Measurements from ENCODE around the gene NUP214. TPM values are rescaled to one million over a fixed set of nuclear protein-coding genes. Genes with fewer than 3 reads are reported as not detected.

Gene NUP214
- total RNA-seq, 2 experiments from 2014 or later: 19.7 to 69.6 TPM

GRCh38 chr9:131275332-131276093 lies 150.1 kb downstream of the NUP214 start:
- peak; percentile 77 for DNase-seq (ENCODE audit: low spot score)
- CTCF ChIA-PET (ENCODE audit: unreplicated experiment): interaction anchor here (0.6 to 1.7 kb wide), 4 partner anchors 8 to 98 kb away, joined by 3 to 4 read pairs (median 4); no protein-coding TSS in a partner anchor
- intact Hi-C loops (cut with micrococcal nuclease; ENCODE audit: unreplicated experiment): loop anchor here (1.0 to 10.0 kb wide), 5 partner anchors 19 to 462 kb away; no protein-coding TSS in a partner anchor
- peak overlapping the region; percentile 74 for H3K4me2 ChIP-seq (ENCODE audit: low read length)
- BruUV-seq (replicated peaks): no TSS peak
- peaks cover 41% of the 10 kb centered on the region for H3K4me1 ChIP-seq (ENCODE audit: insufficient read depth, low read length, poor library complexity, severe bottlenecking)
- peak overlapping the region; percentile 45; the same call in 1 of the 2 replicates for H2AFZ ChIP-seq (ENCODE audit: low read length)
- peaks cover 59% of the 10 kb centered on the region for H3K79me2 ChIP-seq (ENCODE audit: insufficient read depth, low read depth, low read length)
- H3K9me2 ChIP-seq (ENCODE audit: insufficient read depth, low read length): no peaks in the 10 kb centered on the region
- TF ChIP-seq EZH2phosphoT487 (IDR thresholded peaks at IDR 0.05; ENCODE audit: borderline replicate concordance, low read depth, low read length) (no peak), CTCF (conservative IDR thresholded peaks at IDR 0.05; ENCODE audit: low read length) (peak; percentile 70)
- peak overlapping the region; percentile 76 for H3K27ac ChIP-seq (ENCODE audit: low read depth, low read length, poor library complexity, severe bottlenecking)
- POLR2A ChIA-PET: interaction anchor here (0.8 to 7.9 kb wide), 5 partner anchors 11 to 97 kb away, joined by 3 to 132 read pairs (median 4); no protein-coding TSS in a partner anchor
- H3K9me3 ChIP-seq (ENCODE audit: low read length): no peaks in the 10 kb centered on the region
- peaks cover 21% of the 10 kb centered on the region for H3K36me3 ChIP-seq (ENCODE audit: insufficient read depth, low read length)
- peak overlapping the region; percentile 90 for H3K4me3 ChIP-seq (ENCODE audit: low read depth, low read length, poor library complexity, severe bottlenecking)
- no peaks in the 10 kb centered on the region for H4K20me1 ChIP-seq (ENCODE audit: insufficient read depth, low read length)

GRCh38 chr9:131276094-131276888 lies 150.9 kb downstream of the NUP214 start, which contains the start of gene FAM78A:
TSS of gene FAM78A (minus strand) at chr9:131276510. CDS start at chr9:131276179, 331 bp downstream.
- intact Hi-C loops (cut with micrococcal nuclease; ENCODE audit: unreplicated experiment): loop anchor here (5.0 to 10.0 kb wide), 3 partner anchors 34 to 461 kb away; no protein-coding TSS in a partner anchor

More at GRCh38 chr9:131276094-131276888, 150.9 kb downstream of the NUP214 start, which contains the start of gene FAM78A:
- ChIA-PET POLR2A (interaction anchor here (1.0 to 7.9 kb wide), 3 partner anchors 12 to 95 kb away, joined by 4 to 132 read pairs (median 4); no protein-coding TSS in a partner anchor), CTCF (ENCODE audit: unreplicated experiment) (interaction anchor here (0.6 to 1.7 kb wide), 2 partner anchors 9 to 20 kb away, joined by 3 to 4 read pairs; no protein-coding TSS in a partner anchor)
- Histone ChIP-seq H3K4me1 (ENCODE audit: insufficient read depth, low read length, poor library complexity, severe bottlenecking) (peaks cover 34% of the 10 kb centered on the region), H3K9me3 (ENCODE audit: low read length) (no peaks in the 10 kb centered on the region), H3K36me3 (ENCODE audit: insufficient read depth, low read length) (peaks cover 18% of the 10 kb centered on the region), H3K4me2 (ENCODE audit: low read length) (peak within 1 kb of the TSS; percentile 74), H3K27ac (ENCODE audit: low read depth, low read length, poor library complexity, severe bottlenecking) (peak within 1 kb of the TSS; percentile 76), H3K79me2 (ENCODE audit: insufficient read depth, low read depth, low read length) (peaks cover 51% of the 10 kb centered on the region), H4K20me1 (ENCODE audit: insufficient read depth, low read length) (no peaks in the 10 kb centered on the region), H3K4me3 (ENCODE audit: low read depth, low read length, poor library complexity, severe bottlenecking) (peak within 1 kb of the TSS; percentile 90), H3K9me2 (ENCODE audit: insufficient read depth, low read length) (no peaks in the 10 kb centered on the region), H2AFZ (ENCODE audit: low read length) (peak within 1 kb of the TSS; percentile 45; the same call in 1 of the 2 replicates)
- TF ChIP-seq CTCF (conservative IDR thresholded peaks at IDR 0.05; ENCODE audit: low read length) (0 out of 2 replicates have a peak, but pooled peaks have one; percentile 22), EZH2phosphoT487 (IDR thresholded peaks at IDR 0.05; ENCODE audit: borderline replicate concordance, low read depth, low read length) (no peak)
- DNase-seq (ENCODE audit: low spot score): peak; percentile 79
- TSS peak; percentile 55 for BruUV-seq (replicated peaks)

Measured in OCI-LY7 (cell line).